ENCODE data around the gene AFF1.

Gene AFF1

DNA sequence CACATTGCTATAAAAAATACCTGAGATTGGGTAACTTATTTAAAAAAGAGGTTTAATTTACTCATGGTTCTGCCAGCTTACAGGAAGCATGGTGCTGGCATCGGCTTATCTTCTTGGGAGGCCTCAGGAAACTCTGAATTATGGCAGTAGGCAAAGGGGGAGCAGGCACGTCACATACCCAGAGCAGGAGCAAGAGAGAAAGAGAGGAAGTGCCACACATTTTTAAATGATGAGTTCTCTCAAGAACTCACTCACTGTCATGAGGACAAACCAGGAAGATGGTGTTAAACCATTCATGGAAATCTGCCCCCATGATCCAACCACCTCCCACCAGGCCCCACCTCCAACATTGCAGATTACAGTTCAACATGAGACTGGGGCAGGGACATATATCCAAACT, 10.0 kb upstream of the AFF1 start:
- DNase-seq, result no peak

DNA sequence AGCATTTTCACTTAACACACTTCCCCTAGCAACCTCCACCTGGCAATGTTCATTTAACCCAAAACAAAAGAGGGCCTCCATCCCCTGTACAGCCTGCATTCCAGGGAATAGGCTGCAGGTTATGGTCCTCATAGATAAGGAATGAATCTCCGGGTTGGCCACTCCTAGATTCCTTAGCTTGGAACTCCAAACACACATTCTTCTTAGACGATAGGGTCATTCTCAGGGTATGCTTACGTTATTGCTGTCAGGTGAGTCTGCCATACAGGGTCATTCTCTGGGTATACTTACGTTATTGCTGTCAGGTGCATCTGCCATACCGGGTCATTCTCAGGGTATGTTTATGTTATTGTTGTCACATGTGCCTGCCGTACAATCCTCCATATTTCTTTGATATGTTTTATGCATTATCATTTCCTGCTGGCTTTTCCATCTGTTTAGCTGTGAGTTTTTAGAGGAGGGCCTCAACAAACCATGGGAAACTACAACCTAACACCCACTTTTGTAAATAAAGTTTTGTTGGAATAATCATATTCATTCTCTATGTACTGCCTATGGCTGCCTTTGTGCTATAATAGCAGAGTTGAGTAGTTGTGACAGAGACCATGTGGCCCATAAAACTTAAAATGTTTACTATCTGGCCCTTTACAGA, 8.2 kb upstream of the AFF1 start:
- no peak for DNase-seq

DNA sequence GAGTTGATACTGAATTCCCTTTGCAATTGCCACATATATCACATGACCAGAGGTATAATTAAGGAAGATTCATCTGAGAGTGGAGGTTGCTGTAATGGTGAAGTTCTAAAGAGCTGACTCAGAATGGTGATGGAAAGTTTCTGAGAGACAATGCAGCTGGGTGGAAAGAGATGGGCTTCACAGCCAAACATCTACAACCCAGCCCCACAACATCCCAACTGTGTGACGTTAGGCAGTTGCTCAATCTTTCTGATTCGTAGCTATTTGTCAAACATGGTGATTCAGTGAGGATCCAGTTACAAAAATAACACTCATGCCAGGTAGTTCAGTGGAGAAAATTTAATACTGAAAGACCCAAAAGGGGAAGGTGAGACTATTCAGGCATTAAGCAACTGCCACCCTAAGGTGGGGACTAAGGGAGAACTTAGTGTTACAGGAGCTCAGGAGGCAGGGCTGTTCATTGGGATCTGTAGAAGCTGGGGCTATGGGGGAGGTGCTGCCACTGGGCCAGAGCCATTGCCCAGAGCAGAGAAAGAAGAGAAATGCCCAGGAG, 6.9 kb upstream of the AFF1 start:
- no peak for DNase-seq

DNA sequence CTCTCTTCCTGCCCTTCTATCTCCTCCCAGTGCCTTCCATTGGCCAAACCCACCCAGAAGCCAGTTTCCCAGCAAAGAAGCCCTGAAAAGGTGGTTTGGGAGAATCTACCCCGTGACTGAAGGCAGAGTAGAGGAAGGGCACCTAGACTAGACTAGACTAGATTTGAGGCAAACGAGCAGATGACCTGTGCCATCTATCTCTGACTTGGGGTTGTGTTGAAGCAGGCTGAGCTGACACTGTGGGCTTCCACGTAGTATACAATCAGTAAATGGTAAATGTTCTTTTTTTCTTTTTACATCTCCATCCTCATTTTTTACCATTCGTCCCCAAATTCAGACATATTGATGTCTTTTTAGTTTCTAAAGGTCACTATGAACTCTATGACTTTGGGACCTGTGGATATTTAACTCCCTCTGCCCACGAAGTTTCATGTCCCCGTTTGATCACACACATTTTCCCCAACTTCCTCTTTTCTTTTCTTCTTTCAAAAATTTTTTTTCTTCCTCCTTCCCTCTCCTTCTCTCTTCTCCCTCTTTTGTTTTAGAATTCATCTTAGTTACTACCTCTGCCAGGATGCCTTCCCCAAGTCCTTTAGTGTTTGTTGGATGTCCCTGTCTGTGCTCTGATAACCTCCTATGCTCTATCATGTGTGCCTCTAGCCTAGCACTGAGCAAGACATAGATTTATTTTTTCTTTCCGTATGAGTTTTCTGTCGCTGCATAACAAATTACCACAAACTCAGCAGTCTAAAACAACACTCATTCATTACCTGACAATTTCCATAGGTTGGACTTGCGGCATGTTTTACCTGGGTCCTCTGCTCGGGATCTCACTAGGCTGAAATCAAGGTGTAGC, 6.2 kb upstream of the AFF1 start:
- DNase-seq, result no peak

DNA sequence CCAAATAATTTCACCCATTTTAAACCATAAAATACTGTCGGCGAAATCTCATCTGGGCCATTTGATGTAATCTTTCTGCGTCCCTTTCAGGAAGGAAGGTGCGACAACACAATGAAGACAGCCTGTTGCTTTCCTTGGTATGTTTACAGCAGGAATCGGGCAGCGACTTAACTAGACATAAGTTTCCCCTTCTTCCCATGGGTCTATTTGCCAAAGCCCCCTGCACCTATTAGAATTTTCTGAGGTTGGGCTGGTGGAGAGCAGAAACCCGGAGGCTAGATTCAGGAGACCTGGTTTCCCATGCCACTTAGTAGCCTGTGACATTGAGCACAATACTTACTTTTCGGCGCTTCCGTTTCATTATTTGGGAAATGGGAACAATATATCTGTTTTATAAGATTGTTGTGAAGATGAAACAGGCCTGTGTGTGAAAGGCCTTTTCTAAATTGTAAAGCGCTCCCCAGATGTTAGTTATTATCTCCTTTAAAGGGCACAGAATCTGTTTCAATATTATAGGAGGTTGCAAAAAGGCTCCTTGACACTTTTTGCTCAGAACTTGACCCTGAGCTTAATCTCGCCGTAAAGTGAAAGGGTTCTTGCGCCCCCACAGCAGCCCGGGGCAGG, 552 bp upstream of the AFF1 start:
- DNase-seq, result no peak

DNA sequence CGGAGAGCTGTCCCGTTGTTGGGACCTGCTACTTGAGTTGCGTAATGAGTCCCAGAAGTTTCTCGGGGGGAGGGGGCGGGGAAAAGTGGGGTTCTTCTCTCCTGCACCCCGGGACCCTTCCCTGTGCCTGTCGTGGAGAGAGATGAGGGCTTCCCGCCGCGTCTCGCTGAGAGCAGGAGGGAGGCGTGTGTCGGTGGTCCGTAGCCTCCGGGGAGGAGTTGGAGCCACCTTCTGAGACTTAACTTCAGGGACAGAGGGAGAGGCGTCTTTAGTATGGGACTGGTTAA, 698 bp downstream of the AFF1 start:
- DNase-seq, result no peak

DNA sequence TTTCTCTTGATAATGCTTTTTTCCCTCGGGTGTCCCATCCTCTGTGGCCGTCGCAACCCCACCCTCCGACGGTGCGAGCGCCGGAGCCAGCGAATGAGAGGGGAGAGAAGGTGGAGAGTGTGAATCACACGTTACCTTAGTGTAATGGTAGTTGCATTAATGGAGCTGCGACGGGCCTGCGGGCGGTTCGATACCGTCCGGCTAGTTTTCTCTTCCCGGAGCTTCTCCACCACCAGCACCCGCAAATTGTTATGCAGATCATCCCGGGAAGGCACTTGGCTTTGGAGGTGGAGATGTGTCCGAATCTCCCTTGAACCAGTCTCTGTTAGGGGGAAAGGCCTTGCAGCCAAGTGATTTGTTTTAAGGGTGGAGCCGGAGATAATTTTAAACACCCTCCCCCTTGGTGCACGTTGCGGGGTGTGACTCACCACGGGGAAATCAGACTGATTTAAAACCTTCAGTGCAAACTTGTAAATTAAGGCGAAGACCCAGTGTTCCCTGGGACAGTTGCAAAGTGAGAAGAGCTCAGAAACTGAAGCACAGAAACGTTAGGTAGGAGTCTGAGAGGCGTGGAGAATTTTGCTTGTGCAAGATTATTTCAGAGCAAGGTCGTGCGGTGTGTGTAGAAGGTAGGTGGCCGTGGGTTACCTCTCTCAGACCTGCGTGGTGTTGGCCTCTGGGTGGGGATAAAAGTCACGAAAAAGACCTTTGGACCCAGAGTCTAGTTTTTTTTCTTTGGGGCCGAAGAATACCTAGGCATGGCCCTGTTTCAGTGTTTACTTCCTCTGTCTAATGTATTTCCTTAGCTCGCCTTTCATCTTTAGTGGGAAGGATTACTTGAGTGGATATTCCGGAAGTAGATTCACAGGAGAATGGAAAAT, 1.3 kb downstream of the AFF1 start:
- DNase-seq, result peak; percentile 84

DNA sequence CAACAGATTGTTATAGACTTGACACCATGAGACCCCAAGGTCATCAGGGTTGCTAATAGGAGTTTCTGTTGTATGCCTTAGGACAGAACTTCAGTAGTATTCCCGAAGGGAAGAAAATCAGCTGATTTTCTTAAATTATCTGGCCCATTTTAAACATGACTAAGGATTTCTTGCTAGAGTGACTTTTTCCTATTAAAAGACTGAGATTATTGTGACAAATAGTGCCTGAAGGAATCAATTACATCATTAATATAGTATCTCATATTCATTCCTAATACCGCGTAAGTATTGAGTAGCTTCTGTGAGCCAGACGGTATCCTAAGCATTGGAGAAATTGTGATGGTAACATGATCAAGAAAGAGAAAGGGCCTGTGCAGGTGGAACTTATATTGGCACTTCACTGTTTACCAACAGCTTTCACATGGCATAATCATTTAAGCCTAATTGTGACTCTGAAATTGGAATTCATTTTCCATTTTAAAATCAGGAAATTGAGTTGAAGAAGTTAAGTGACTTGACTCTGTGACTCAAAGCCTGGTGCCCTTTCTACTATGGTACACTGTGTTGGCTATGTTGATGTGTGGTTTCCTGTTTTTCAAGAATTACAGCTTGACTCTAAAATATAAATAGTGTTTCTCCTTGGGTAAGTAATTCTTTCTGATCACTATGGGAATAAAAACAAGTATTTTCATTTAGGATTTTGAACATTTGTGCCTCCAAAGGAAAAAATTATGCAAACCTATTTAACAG, 4.1 kb downstream of the AFF1 start:
- no peak for DNase-seq

DNA sequence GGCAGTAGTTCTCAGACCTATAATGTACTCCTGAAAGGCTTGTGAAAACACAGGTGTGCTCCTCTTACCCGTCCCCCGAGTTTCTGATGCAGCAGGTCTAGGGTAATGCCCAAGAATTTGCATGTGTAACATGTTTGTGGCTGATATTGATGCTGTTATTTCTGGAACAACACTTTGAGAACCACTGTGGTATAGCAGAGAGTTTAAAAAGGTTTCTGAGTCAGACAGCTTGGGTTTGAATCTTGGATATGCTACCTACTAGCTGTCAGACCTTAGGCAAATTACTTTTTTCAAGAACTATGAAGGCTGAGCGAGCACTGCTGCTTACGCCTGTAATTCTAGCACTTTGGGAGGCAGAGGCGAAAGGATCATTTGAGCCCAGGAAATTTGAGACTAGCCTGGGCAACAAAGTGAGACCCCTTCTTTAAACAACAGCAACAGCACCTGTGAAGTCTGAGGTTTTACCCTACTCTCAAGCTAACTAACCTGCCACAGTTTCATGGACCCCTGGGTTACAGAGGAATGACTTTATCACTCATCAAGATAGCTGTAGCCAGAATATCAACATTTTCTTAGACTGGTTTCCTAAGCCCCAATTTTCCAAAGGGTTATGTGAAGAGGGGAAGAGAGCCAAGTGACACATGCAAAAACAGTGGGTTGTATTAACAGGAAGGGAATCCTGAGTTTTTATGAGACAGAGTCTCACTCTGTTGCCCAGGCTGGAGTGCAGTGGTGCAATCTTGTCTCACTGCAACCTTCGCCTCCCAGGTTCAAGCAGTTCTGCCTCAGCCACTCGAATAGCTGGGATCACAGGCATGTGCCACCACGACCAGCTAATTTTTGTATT, 5.1 kb downstream of the AFF1 start:
- no peak for DNase-seq

DNA sequence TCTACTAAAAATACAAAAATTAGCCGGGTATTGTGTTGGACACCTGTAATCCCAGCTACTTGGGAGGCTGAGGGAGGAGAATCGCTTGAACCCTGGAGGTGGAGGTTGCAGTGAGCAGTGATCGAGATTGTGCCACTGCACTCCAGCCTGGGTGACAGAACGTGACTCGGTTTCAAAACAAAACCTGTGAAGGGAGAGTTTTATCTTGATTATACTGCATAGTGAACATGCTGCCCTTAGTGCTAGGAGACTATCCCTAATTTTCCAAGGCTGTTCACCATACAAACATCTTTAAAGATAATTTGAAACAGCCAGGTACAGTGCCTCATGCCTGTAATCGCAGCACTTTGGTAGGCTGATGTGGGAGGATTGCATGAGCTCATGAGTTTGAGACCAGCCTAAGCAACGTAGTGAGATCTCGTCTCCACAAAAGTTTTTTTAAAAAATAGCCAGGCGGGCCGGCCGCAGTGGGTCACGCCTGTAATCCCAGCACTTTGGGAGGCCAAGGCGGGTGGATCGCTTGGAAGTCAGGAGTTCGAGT, 6.2 kb downstream of the AFF1 start:
- DNase-seq, result no peak

DNA sequence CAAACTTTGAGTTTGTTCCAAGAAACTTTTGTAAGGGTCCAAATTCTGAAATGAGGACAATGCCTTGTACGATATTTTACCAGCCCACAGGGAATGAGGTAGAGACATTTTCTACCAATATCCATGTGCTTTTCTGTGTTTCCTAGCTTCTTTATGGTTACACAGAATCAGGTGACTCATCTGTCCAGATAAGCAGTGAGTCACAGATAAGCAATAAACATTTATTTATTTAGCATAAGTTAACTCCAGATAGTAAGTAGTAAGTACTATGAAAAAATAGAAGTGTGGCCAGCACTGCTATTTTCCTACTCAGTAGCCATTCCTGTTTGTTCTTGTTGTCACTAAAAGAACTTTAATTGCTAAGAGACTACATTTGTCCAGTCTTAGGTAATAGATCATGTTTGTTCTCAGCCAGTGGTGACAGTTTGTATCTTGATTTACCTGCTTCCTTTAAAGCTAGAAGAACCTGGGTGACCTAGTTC, 7.4 kb downstream of the AFF1 start:
- DNase-seq, result no peak

DNA sequence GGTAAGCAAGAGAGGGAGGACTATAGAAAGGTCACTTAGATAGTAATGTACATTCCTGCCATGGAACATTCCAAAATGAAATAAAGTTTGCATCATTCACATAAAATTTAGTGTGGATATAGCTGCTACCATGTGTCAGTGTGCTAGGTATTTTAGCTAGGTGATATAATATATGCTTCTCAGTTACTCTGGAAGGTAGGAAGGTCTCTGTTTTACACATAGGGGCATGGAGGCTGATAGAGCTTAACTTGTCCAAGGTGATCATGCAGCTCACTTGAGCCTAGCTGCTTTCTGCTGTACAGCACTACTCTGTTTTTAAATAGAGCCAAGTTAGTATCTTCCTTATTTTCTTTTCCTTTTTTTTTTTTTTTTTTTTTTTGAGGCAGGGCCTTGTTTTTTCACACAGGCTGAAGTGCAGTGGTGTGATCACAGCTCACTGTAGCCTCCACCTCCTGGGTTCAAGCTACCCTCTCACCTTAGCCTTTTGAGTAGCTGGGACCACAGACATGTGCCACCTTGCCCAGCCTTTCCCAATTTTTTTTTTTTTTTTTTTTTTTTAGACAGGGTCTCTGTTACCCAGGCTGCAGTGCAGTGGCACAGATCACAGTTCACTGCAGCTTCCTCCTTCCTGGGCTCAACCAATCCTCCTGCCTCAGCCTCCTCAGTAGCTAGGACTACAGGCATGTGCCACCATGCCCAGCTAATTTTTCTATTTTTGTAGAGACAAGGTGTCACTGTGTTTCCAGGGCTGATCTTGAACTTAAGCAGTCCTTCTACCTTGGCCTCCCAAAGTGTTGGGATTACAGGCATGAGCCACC, 10.4 kb downstream of the AFF1 start:
- DNase-seq, result no peak

DNA sequence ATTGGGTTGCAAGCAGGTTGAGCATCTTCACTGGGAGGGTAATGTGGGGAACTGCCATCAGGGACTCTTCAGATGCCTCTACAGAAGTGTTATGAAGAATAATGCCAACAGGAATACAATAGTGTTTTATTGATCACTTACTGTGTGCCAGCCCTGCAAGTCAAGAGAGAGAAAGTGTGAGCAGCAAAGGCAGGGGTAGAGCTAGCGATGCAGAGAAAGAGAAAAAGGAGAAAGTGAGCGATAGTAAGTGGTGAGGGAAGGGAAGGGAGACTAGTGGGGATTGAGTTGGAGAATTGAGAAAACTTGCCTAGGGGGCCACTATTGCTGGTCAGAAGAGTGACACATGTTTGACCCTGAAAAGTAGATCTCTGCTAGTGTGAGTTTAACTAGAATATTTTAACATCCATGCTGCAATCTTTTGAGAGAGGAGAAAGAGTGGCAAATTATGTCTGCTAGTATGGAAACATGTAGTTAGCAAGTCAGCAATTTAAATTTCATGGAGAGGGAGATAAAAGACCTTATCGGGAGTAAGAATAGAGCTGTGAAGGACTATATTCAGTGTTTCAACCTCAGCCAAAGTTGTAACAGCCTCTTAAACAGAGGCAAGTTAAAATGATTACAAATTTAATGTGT, 12.2 kb downstream of the AFF1 start:
- DNase-seq, result no peak

DNA sequence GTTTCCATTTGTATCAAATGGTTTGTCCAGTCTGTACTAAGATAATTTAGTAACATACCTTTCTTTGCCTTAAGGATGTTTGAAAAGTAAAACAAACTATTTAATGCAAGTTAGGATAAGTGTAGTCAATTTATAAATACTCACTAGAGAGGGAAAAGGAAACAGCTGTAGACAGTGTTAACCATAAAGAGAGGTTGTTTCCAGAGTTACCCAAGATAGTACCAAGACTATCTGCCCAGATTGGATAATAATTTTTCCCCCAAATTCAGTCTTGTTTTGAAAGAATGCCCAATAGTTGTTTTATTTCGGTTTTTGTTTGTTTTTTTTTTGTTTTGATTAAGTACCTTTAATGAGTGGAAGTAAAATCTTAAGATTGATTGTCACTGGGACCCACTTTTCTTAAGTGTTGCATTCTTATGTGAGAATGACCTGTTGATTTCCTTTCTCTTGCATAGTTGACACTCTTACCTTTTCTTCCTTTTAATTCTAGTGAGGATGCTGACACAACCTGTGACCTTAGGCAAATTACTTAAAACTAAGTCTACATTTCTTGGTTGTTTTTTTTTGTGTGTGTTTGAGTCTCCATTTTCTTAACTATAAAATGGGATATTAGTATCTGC, 12.8 kb downstream of the AFF1 start:
- no peak for DNase-seq

DNA sequence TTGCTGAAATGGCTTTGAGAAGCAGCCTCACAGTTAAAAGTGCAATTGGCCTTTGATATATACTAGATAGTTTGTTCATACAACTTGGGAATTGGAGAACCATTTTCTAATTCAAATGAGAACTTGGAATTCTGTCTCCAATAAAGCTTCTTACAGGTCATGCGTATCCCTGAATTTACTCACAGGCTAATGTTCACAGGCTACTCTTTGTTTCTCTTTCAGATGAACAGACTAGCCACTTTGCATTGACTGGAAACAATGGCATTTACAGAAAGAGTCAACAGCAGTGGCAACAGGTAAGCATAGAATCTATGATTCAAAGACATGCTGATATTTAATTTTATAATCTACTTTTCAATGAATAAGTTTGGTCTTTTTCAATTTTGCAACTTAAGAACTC, 13.5 kb downstream of the AFF1 start:
- DNase-seq, result no peak

DNA sequence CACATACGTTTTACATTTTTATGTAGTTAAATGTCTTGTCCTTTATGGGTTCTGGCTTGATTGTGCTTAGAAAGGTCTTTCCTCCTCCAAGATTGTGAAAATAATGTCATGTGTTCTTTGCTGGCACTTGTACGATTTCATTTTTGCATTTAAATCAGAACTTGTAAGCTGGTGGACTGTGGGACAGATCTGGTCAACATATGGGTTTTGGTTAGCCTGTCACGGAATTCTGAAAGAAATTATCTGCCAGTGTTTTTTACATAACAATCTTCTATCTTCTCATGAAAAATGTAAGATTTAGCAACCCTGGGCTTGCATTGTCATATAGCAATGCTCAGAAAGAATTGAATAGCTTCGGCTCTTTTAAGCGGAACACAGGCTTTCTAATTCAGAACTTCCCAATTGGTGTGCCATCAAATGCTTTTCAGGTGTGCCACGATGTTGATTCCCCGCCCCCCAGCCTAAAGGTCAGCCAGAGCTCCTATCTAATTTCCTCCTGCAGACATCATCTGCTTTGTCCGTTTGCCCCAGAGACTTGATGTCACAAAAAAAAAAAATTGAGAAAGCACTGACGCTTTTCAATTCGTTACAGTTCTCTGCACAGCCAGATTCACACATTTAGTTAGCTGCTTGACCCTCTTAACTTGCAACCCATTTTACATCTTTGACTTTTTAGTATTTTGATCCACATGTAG, 16.2 kb downstream of the AFF1 start:
- DNase-seq, result no peak

DNA sequence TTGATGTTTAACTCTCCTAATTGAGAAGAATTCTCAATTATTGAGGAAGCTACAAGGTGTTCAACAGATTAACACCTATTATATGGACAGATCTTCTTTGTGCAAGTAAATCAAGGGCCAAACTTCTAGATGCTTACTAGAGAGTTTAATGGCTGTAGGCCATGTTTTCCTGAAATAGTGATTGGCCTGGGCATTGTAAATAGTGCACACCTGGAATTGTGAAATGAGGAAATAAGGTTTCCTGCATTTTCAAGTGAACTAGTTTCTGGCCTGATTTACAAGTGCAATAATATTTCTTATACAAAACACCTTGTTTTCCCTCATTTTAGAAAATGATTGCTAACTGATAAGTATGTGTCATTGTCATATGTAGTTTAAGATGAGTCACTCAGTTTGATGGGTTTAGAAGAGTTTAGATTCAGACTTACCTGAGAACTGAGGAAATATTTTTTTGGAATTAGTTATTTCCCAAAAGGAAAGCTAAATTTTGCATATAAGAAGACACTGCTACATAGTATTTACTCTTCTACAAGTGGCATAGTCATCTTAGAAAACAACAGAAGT, 21.2 kb downstream of the AFF1 start:
- no peak for DNase-seq

DNA sequence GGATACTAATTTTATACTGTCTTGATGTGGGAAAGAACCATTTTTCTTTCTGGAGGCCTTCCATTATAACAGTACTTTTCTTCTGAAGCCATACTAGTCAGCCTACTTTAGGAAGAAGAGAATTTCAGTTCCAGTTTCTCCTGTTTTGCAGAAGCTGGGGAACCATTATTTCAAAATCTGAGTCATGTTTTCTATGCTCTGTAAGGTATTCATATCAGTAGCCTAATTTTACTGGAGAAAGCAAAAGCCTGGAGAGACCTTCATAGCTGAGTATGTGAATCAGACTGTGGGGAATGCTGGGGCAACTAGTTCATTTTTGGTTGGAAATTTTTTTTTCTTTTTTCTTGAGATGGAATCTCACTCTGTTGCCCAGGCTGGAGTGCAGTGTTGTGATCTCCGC, 22.4 kb downstream of the AFF1 start:
- no peak for DNase-seq
